ENCODE data around the gene USP49.

The USP49 gene

GRCh38 chr6:41881506-41881905, 13.7 kb downstream of the USP49 start:
- H3K27me3 ChIP-seq (ENCODE audit: insufficient read depth, low read length, poor library complexity), result no peaks in the 10 kb centered on the region
- H3K9ac ChIP-seq (ENCODE audit: low read depth, low read length), result no peak overlapping the region
- H3K4me2 ChIP-seq (ENCODE audit: insufficient read depth, low read length), result no peak overlapping the region
- H3K27ac ChIP-seq (ENCODE audit: low read length), result no peak overlapping the region
- H3K36me3 ChIP-seq (ENCODE audit: insufficient read depth, low read length), result no peaks in the 10 kb centered on the region; the same call in 1 of the 2 replicates
- ATAC-seq (ENCODE audit: insufficient read depth, low read depth), result no peak
- peaks cover 73% of the 10 kb centered on the region for H3K79me2 ChIP-seq (ENCODE audit: insufficient read depth, low read length)
- H2AFZ ChIP-seq (ENCODE audit: low read depth, low read length), result no peak overlapping the region
- no peak overlapping the region for H3K4me3 ChIP-seq (ENCODE audit: low read depth in 1 of 2, low read length in 2 of 2)
- TF ChIP-seq EZH2 (IDR thresholded peaks at IDR 0.05; ENCODE audit: borderline replicate concordance, low read depth, low read length, severe bottlenecking) (no peak), CTCF (IDR thresholded peaks at IDR 0.05; ENCODE audit: borderline replicate concordance, extremely low read depth, low read length, poor library complexity, severe bottlenecking) (no peak)
- H4K20me1 ChIP-seq (ENCODE audit: insufficient read depth, low read length), result peaks cover 2% of the 10 kb centered on the region; the same call in 1 of the 2 replicates
- no peak for DNase-seq
- no peaks in the 10 kb centered on the region for H3K9me3 ChIP-seq (ENCODE audit: insufficient read depth, low read length, severe bottlenecking)
- H3K4me1 ChIP-seq (ENCODE audit: insufficient read depth, low read length), result no peaks in the 10 kb centered on the region

- H2AFZ ChIP-seq (ENCODE audit: low read depth, low read length), result no peak overlapping the region
- TF ChIP-seq EZH2 (IDR thresholded peaks at IDR 0.05; ENCODE audit: borderline replicate concordance, low read depth, low read length, severe bottlenecking), result no peak
- TF ChIP-seq CTCF (IDR thresholded peaks at IDR 0.05; ENCODE audit: borderline replicate concordance, extremely low read depth, low read length, poor library complexity, severe bottlenecking), result no peak
- peaks cover 2% of the 10 kb centered on the region; the same call in 1 of the 2 replicates for H4K20me1 ChIP-seq (ENCODE audit: insufficient read depth, low read length)
- no peaks in the 10 kb centered on the region for H3K4me1 ChIP-seq (ENCODE audit: insufficient read depth, low read length)
- no peaks in the 10 kb centered on the region for H3K9me3 ChIP-seq (ENCODE audit: insufficient read depth, low read length, severe bottlenecking)
- peaks cover 54% of the 10 kb centered on the region for H3K79me2 ChIP-seq (ENCODE audit: insufficient read depth, low read length)
- H3K27me3 ChIP-seq (ENCODE audit: insufficient read depth, low read length, poor library complexity), result no peaks in the 10 kb centered on the region
- DNase-seq (no peak), ATAC-seq (ENCODE audit: insufficient read depth, low read depth) (no peak)
- no peak overlapping the region for H3K4me3 ChIP-seq (ENCODE audit: low read depth in 1 of 2, low read length in 2 of 2)
- no peaks in the 10 kb centered on the region for H3K36me3 ChIP-seq (ENCODE audit: insufficient read depth, low read length)
- no peak overlapping the region for H3K9ac ChIP-seq (ENCODE audit: low read depth, low read length)
- no peak overlapping the region for H3K27ac ChIP-seq (ENCODE audit: low read length)
- H3K4me2 ChIP-seq (ENCODE audit: insufficient read depth, low read length), result no peak overlapping the region
Measured at GRCh38 chr6:41878961-41879405, 16.2 kb downstream of the USP49 start.

- peaks cover 53% of the 10 kb centered on the region for H3K79me2 ChIP-seq (ENCODE audit: insufficient read depth, low read length)
- H3K27ac ChIP-seq (ENCODE audit: low read length), result no peak overlapping the region
- H3K4me1 ChIP-seq (ENCODE audit: insufficient read depth, low read length), result no peaks in the 10 kb centered on the region
- H3K36me3 ChIP-seq (ENCODE audit: insufficient read depth, low read length), result no peaks in the 10 kb centered on the region
- no peaks in the 10 kb centered on the region for H3K9me3 ChIP-seq (ENCODE audit: insufficient read depth, low read length, severe bottlenecking)
- H3K27me3 ChIP-seq (ENCODE audit: insufficient read depth, low read length, poor library complexity), result no peaks in the 10 kb centered on the region
- no peak overlapping the region for H2AFZ ChIP-seq (ENCODE audit: low read depth, low read length)
- TF ChIP-seq CTCF (IDR thresholded peaks at IDR 0.05; ENCODE audit: borderline replicate concordance, extremely low read depth, low read length, poor library complexity, severe bottlenecking) (no peak), EZH2 (IDR thresholded peaks at IDR 0.05; ENCODE audit: borderline replicate concordance, low read depth, low read length, severe bottlenecking) (no peak)
- no peak overlapping the region for H3K4me3 ChIP-seq (ENCODE audit: low read depth in 1 of 2, low read length in 2 of 2)
- no peak for ATAC-seq (ENCODE audit: insufficient read depth, low read depth)
- no peak for DNase-seq
- peaks cover 2% of the 10 kb centered on the region; the same call in 1 of the 2 replicates for H4K20me1 ChIP-seq (ENCODE audit: insufficient read depth, low read length)
- H3K9ac ChIP-seq (ENCODE audit: low read depth, low read length), result no peak overlapping the region
- H3K4me2 ChIP-seq (ENCODE audit: insufficient read depth, low read length), result no peak overlapping the region
Measured at GRCh38 chr6:41878246-41878645, 16.9 kb downstream of the USP49 start.

Data from DND-41 (cell line).